ENCODE data around the gene UBASH3A. TPM values are rescaled to one million over a fixed set of nuclear protein-coding genes. Genes with fewer than 3 reads are reported as not detected.

The UBASH3A gene
- total and polyA plus RNA-seq, 2 experiments from 2014 or later, result not detected

DNA sequence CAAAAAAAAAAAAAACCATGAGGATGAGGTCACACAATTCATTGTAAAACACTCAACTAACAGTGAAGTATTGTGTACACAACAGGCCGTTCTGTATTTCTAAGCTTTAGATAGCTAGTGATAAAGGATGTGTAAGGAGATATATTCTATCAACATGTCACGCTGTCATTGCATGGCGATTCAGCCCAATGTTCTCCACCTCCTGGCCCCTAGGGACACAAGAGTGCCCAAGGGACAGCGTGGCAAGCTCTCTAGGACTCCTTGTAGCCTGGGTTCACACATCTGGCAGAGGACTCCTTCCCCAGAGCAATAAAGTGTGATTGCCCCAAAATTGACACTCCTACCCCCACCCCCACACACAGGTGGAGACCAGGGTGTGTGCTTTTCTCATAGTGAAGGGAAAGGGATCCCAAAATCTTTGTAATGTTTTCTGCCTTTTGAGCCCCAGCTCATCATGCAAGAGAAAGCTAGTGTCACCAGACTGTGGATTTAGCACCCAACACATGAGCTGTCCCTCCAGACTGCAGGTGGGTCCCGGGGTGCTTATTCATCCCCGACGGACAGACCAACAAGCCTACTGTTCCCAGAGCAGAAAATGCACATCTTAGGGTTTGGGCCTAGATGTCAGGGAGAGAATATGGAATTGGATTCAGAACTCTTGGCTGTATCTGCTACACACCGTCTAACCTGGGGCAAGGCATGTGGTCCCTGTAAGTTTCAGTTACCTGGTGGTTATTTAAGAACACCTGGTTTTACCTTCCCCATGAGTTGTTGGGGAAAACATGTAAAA is 19.4 kb upstream of the UBASH3A start:
- H3K27ac ChIP-seq, result no peak overlapping the region
- H3K27me3 ChIP-seq, result no peaks in the 10 kb centered on the region
- H3K4me3 ChIP-seq, result no peak overlapping the region
- peaks cover 3% of the 10 kb centered on the region for H3K4me1 ChIP-seq (ENCODE audit: low read depth)
- no peak for DNase-seq (ENCODE audit: low read depth in 1 of 2, low spot score in 1 of 2)
- no peaks in the 10 kb centered on the region for H3K9me3 ChIP-seq (ENCODE audit: low read depth)
- no peaks in the 10 kb centered on the region for H3K36me3 ChIP-seq
- TF ChIP-seq, protein P1, sequence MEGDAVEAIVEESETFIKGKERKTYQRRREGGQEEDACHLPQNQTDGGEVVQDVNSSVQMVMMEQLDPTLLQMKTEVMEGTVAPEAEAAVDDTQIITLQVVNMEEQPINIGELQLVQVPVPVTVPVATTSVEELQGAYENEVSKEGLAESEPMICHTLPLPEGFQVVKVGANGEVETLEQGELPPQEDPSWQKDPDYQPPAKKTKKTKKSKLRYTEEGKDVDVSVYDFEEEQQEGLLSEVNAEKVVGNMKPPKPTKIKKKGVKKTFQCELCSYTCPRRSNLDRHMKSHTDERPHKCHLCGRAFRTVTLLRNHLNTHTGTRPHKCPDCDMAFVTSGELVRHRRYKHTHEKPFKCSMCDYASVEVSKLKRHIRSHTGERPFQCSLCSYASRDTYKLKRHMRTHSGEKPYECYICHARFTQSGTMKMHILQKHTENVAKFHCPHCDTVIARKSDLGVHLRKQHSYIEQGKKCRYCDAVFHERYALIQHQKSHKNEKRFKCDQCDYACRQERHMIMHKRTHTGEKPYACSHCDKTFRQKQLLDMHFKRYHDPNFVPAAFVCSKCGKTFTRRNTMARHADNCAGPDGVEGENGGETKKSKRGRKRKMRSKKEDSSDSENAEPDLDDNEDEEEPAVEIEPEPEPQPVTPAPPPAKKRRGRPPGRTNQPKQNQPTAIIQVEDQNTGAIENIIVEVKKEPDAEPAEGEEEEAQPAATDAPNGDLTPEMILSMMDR (IDR thresholded peaks at IDR 0.05; ENCODE audit: low read depth, low read length), result no peak

DNA sequence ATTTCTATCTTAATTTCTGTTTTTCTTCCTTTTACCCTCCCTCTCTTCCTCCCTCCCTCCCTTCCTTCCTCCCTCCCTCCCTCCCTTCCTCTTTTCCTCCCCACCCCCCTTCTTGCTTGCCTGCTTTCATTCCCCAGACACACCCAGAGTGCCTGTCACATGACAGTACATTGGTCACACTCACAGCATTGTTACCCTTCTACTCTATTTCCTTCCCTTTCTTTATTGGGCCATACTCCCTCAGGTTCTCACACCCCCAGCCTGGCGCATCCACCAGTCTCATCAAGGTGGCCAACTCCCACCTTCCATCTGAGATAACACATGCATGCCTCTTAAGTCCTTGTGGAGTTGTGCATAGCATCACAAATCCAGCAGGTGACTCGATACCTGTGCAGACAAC is 18.7 kb upstream of the UBASH3A start:
- Histone ChIP-seq H3K27ac (no peak overlapping the region), H3K27me3 (no peaks in the 10 kb centered on the region), H3K36me3 (no peaks in the 10 kb centered on the region), H3K4me1 (ENCODE audit: low read depth) (peaks cover 3% of the 10 kb centered on the region), H3K9me3 (ENCODE audit: low read depth) (no peaks in the 10 kb centered on the region), H3K4me3 (no peak overlapping the region)
- TF ChIP-seq, protein P1 (IDR thresholded peaks at IDR 0.05; ENCODE audit: low read depth, low read length), result no peak
- DNase-seq (ENCODE audit: low read depth in 1 of 2, low spot score in 1 of 2), result no peak

DNA sequence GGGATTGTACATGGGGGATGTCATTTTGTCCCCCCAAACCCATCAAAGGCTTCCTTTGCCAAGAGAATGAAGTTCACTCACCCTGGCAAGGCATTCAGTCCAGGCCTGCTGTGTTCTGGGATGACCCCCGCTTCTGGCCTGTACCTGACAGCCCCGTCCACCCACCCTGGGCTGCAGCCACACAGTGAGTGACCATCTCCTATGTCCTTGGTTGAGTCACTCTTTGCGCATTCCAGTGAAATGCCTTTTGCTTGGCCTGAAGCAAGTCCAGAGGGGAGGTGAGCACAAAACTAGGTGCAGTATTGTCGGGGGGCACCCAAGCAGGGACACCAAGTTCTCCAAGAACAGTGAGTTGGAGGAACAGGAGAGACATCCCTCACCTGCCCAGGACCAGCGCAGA is 18.1 kb upstream of the UBASH3A start:
- H3K27ac ChIP-seq, result no peak overlapping the region
- H3K36me3 ChIP-seq, result no peaks in the 10 kb centered on the region
- no peaks in the 10 kb centered on the region for H3K9me3 ChIP-seq (ENCODE audit: low read depth)
- no peaks in the 10 kb centered on the region for H3K27me3 ChIP-seq
- peaks cover 3% of the 10 kb centered on the region for H3K4me1 ChIP-seq (ENCODE audit: low read depth)
- H3K4me3 ChIP-seq, result no peak overlapping the region
- TF ChIP-seq, protein P1 (IDR thresholded peaks at IDR 0.05; ENCODE audit: low read depth, low read length), result no peak
- DNase-seq (ENCODE audit: low read depth in 1 of 2, low spot score in 1 of 2), result no peak

DNA sequence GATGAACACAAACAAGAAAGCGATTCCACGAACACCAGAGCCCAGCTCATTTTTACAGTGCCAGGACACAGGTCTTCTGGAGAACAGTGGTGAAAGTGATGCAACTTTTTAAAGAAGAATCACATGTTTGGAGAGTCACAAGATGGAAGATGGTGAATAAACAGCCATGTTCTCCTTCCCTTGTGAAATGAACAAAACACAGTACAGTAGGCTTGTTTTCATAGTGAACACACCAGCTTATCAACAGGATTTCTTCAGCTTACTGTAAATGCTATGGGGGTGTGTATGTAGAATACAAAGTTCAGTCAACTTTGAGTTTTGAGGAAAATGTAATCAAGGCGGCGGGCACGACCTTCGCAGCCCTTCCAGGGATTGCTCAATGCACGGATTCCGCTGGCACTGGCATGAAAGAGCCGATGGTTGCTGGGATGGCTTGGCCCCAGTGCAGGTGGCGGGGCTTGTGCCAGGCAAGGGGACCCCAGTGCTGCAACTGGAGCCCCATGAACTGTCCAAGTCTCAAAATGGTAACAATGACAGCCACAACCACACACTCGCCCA is 17.6 kb upstream of the UBASH3A start:
- Histone ChIP-seq H3K4me1 (ENCODE audit: low read depth) (peaks cover 3% of the 10 kb centered on the region), H3K9me3 (ENCODE audit: low read depth) (no peaks in the 10 kb centered on the region), H3K4me3 (no peak overlapping the region), H3K27me3 (no peaks in the 10 kb centered on the region), H3K27ac (no peak overlapping the region), H3K36me3 (no peaks in the 10 kb centered on the region)
- no peak for DNase-seq (ENCODE audit: low read depth in 1 of 2, low spot score in 1 of 2)
- TF ChIP-seq, protein P1 (IDR thresholded peaks at IDR 0.05; ENCODE audit: low read depth, low read length), result no peak

DNA sequence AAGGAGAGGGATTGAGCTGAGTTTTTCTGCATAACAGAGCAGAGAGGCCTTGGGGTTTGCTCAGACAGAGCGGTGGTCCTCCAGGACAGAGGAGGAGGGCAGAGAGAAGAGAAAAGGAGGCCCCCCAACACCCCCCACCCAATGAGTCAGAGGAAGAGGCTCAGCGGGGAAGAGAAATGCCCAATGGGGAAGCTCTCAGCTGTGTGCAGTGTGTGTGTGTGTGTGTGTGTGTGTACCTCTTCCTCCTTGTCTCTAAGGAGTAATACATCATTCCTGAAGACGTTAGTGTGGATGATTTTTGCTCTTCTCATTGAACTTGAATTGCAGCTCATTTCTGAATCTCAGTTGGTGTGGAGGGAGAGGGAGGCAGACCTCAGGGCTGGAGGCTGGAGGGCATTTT is 16.5 kb upstream of the UBASH3A start:
- no peak overlapping the region for H3K4me3 ChIP-seq
- H3K27ac ChIP-seq, result no peak overlapping the region
- peaks cover 3% of the 10 kb centered on the region for H3K4me1 ChIP-seq (ENCODE audit: low read depth)
- no peaks in the 10 kb centered on the region for H3K9me3 ChIP-seq (ENCODE audit: low read depth)
- no peaks in the 10 kb centered on the region for H3K27me3 ChIP-seq
- no peak for DNase-seq (ENCODE audit: low read depth in 1 of 2, low spot score in 1 of 2)
- TF ChIP-seq, protein P1 (IDR thresholded peaks at IDR 0.05; ENCODE audit: low read depth, low read length), result no peak
- H3K36me3 ChIP-seq, result no peaks in the 10 kb centered on the region

All from cardiac muscle cell (in vitro differentiated cells and primary cell).